Measurements from ENCODE around the gene SDR39U1. TPM values are rescaled to one million over a fixed set of nuclear protein-coding genes. Genes with fewer than 3 reads are reported as not detected.

SDR39U1 gene
- total and polyA plus RNA-seq, 7 donors = 55.7 to 110 (median 63.6) TPM

DNA sequence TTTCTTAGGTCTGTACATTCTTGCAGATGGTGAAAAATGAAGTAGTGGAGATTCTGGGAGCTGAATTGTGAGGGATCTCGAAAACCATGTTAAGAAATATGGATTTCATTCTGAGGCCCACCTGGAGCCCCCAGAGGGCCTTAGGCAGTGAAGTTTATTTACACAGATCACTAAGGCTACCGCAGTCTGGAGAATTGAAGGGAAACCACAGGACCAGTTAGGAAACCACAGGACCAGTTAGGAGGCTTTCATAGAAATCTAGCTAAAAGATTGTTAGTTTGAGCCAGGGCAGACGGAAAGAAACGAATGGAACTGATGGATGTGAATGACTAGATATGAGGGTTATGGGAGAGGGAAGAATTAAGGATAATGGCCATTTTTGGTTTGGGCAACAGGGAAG lies 20.3 kb downstream of the SDR39U1 start:
- intact Hi-C loops (cut with DNase I) = no loop called here
- H3K27ac ChIP-seq = no peak overlapping the region
- DNase-seq = no peak
- H3K9me3 ChIP-seq = no peaks in the 10 kb centered on the region
- no peaks in the 10 kb centered on the region for H3K4me1 ChIP-seq
- TF ChIP-seq, protein P1, sequence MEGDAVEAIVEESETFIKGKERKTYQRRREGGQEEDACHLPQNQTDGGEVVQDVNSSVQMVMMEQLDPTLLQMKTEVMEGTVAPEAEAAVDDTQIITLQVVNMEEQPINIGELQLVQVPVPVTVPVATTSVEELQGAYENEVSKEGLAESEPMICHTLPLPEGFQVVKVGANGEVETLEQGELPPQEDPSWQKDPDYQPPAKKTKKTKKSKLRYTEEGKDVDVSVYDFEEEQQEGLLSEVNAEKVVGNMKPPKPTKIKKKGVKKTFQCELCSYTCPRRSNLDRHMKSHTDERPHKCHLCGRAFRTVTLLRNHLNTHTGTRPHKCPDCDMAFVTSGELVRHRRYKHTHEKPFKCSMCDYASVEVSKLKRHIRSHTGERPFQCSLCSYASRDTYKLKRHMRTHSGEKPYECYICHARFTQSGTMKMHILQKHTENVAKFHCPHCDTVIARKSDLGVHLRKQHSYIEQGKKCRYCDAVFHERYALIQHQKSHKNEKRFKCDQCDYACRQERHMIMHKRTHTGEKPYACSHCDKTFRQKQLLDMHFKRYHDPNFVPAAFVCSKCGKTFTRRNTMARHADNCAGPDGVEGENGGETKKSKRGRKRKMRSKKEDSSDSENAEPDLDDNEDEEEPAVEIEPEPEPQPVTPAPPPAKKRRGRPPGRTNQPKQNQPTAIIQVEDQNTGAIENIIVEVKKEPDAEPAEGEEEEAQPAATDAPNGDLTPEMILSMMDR (IDR thresholded peaks at IDR 0.05) = no peak
- peaks cover 0 to 5% (median 0%) of the 10 kb centered on the region in 3 donors for H3K27me3 ChIP-seq (ENCODE audit: insufficient read depth in 3 of 3, low read length in 2 of 3)
- no peaks in the 10 kb centered on the region for H3K36me3 ChIP-seq (ENCODE audit: insufficient read depth in 1 of 2, low read depth in 1 of 2)
- H3K4me3 ChIP-seq = no peak overlapping the region
- ATAC-seq = no peak
- WGBS, 3 donors = 75 to 80% (median 80%) methylated on average over 4 of the region's 4 CpGs

DNA sequence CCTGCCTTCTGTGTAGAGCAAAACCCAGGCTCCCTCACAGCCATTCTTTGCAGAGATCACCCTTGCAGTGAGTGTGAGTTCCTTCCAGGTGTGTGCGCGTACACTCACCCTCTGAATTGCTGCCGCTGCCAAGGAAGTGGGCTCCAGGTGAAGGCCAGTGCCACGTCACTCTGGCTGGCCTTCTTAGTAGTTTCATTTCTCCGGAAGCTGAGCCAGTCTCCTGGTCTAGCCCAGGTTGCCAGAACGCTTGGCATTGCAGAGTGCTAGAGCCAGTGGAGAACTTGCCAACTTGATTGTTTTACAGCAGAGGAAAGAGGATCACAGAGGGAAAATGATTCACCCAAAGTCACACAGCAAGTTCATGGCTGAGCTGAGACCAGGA lies 24.1 kb downstream of the SDR39U1 start:
- ATAC-seq (peak in 1 of 4 donors; percentile 30), DNase-seq (no peak)
- TF ChIP-seq, protein P1 (IDR thresholded peaks at IDR 0.05) = no peak
- no peak overlapping the region for H3K27ac ChIP-seq
- WGBS, 3 donors = 48 to 50% (median 49%) methylated on average over 6 of the region's 6 CpGs
- no peaks in the 10 kb centered on the region for H3K9me3 ChIP-seq
- no peak overlapping the region for H3K4me3 ChIP-seq
- intact Hi-C loops (cut with DNase I) = no loop called here
- no peaks in the 10 kb centered on the region for H3K36me3 ChIP-seq (ENCODE audit: insufficient read depth in 1 of 2, low read depth in 1 of 2)
- H3K27me3 ChIP-seq (ENCODE audit: insufficient read depth in 3 of 3, low read length in 2 of 3) = peaks cover 0 to 5% (median 0%) of the 10 kb centered on the region in 3 donors
- H3K4me1 ChIP-seq = no peaks in the 10 kb centered on the region

DNA sequence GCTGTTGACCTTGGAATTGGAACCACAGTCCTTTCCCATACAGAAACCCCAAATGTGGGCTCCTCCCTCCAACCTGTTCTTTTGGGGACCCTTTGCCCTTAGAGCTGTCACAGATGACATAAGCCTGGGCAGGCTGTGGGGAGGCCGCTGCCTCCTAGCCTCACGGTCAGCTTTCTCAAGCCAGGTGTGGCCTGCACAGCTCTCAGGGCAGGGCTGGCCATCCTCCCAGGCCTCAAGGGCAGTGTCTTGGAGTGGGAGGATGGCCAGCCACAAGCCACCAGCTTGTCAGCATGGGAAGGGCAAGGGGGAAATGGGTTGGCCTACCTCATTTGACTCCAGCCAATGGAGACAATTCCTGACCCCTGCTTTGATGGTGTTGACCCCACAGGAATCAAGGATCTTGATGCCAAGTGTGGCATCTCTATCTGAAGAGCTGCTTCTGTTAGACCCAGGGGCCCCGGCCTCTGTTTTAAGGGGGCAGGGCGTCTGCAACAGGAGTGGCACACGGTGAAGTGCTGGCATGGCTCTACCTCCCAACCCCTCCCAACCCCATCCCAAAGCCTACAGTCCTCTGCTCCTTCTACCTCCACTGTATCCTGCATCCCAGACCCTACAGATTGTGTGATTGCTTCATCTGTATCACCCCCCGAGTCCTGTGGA lies 24.6 kb downstream of the SDR39U1 start:
- 62 to 81% (median 74%) methylated on average over 6 of the region's 6 CpGs for WGBS, 3 donors
- Histone ChIP-seq H3K4me1 (no peaks in the 10 kb centered on the region), H3K4me3 (no peak overlapping the region), H3K9me3 (no peaks in the 10 kb centered on the region), H3K36me3 (ENCODE audit: insufficient read depth in 1 of 2, low read depth in 1 of 2) (no peaks in the 10 kb centered on the region), H3K27me3 (ENCODE audit: insufficient read depth in 3 of 3, low read length in 2 of 3) (peaks cover 0 to 5% (median 0%) of the 10 kb centered on the region in 3 donors), H3K27ac (no peak overlapping the region)
- intact Hi-C loops (cut with DNase I) = no loop called here
- ATAC-seq (no peak), DNase-seq (no peak)
- TF ChIP-seq, protein P1 (IDR thresholded peaks at IDR 0.05) = no peak

GRCh38 chr14:24416932-24417619 lies 25.5 kb downstream of the SDR39U1 start:
- Histone ChIP-seq H3K27ac (no peak overlapping the region), H3K4me1 (no peaks in the 10 kb centered on the region), H3K27me3 (ENCODE audit: insufficient read depth in 3 of 3, low read length in 2 of 3) (peaks cover 0 to 5% (median 0%) of the 10 kb centered on the region in 3 donors), H3K36me3 (ENCODE audit: insufficient read depth in 1 of 2, low read depth in 1 of 2) (no peaks in the 10 kb centered on the region), H3K9me3 (no peaks in the 10 kb centered on the region), H3K4me3 (no peak overlapping the region)
- intact Hi-C loops (cut with DNase I) = no loop called here
- 68 to 84% (median 72%) methylated on average over 16 of the region's 16 CpGs for WGBS, 3 donors
- no peak for ATAC-seq
- no peak for DNase-seq
- TF ChIP-seq, protein P1 (IDR thresholded peaks at IDR 0.05) = no peak

Measured in psoas muscle (tissue), 8 donors.